SU-DHL-6 (cell line): ENCODE data around the gene GTPBP10.
A peak's percentile ranks its signal among the peaks of the same experiment; 100 is the strongest.

Experiments
- H2AFZ ChIP-seq: fragments of 200-600 bp; sonication (generic); 2 replicates; pipeline ENCODE4 v1.6.1; 2014; ENCODE audit warnings: low read depth, mild to moderate bottlenecking, moderate library complexity, mixed read lengths, antibody characterized with exemption, low read length; ENCODE audit not compliant: severe bottlenecking
- H3F3A ChIP-seq: fragments of 200-600 bp; shearing (Covaris generic); 2 replicates; pipeline ENCODE4 v1.6.0; 2016; ENCODE audit warnings: antibody characterized with exemption, mild to moderate bottlenecking; ENCODE audit not compliant: insufficient read depth
- H3K27ac ChIP-seq: fragments of 200-600 bp; sonication (generic); 2 replicates; pipeline ENCODE4 v1.5.1; 2016; ENCODE audit warnings: low read depth, mild to moderate bottlenecking, low read length, moderate library complexity, mixed read lengths
- H3K27me3 ChIP-seq: fragments of 200-600 bp; sonication (generic), shearing (Covaris generic); 2 replicates; pipeline ENCODE4 v1.6.0; 2014; ENCODE audit warnings: mild to moderate bottlenecking, low read length
- H3K36me3 ChIP-seq: fragments of 200-600 bp; sonication (generic); 2 replicates; pipeline ENCODE4 v1.6.1; 2014; ENCODE audit warnings: mild to moderate bottlenecking, low read length, mixed read lengths
- H3K4me2 ChIP-seq: fragments of 300-600, 200-600 bp; shearing (Covaris generic), sonication (generic); 2 replicates; pipeline ENCODE4 v1.6.0; 2014; ENCODE audit warnings: low read length, low read depth, mild to moderate bottlenecking; ENCODE audit not compliant: poor library complexity, severe bottlenecking
- H3K4me3 ChIP-seq: fragments of 200-600 bp; sonication (generic); 2 replicates; pipeline ENCODE4 v1.5.1; 2014; ENCODE audit warnings: antibody characterized with exemption, low read length, mild to moderate bottlenecking, mixed read lengths; ENCODE audit not compliant: insufficient read depth, poor library complexity, severe bottlenecking
- H3K79me2 ChIP-seq: fragments of 200-600 bp; sonication (generic); 2 replicates; pipeline ENCODE4 v1.6.1; 2014; ENCODE audit warnings: mild to moderate bottlenecking, low read length, moderate library complexity; ENCODE audit not compliant: insufficient read depth
- H3K9ac ChIP-seq: fragments of 200-600 bp; sonication (generic); 2 replicates; pipeline ENCODE4 v1.7.0; 2014; ENCODE audit warnings: mild to moderate bottlenecking, low read length
- H3K9me2 ChIP-seq: fragments of 200-600 bp; sonication (generic); replicated peaks from 2 replicates; pipeline ENCODE4 v1.6.1; 2014; ENCODE audit warnings: low read length; ENCODE audit not compliant: insufficient read depth
- H3K9me3 ChIP-seq: fragments of 200-600 bp; sonication (generic); 2 replicates; pipeline ENCODE4 v1.6.1; 2014; ENCODE audit warnings: low read length, mixed read lengths; ENCODE audit not compliant: insufficient read depth
- H4K20me1 ChIP-seq: fragments of 200-600 bp; sonication (generic); 2 replicates; pipeline ENCODE4 v1.6.1; 2014; ENCODE audit warnings: low read depth, mild to moderate bottlenecking, antibody characterized with exemption, low read length, moderate library complexity, mixed read lengths
- EZH2phosphoT487 ChIP-seq: fragments of 200-600 bp; sonication (generic), shearing (Covaris generic); conservative IDR thresholded peaks from 2 replicates; pipeline ENCODE4 v1.6.1; 2018; ENCODE audit warnings: mild to moderate bottlenecking, antibody characterized with exemption, low read length, moderate library complexity, mixed read lengths
- TF ChIP-seq, protein P1 (sequence below): fragments of 200-600 bp; sonication (generic); IDR thresholded peaks from one replicate; pipeline ENCODE4 v1.5.1; 2017; ENCODE audit warnings: antibody characterized with exemption, mild to moderate bottlenecking, low read length, moderate library complexity; ENCODE audit not compliant: insufficient read depth, poor library complexity, severe bottlenecking

Gene GTPBP10

DNA sequence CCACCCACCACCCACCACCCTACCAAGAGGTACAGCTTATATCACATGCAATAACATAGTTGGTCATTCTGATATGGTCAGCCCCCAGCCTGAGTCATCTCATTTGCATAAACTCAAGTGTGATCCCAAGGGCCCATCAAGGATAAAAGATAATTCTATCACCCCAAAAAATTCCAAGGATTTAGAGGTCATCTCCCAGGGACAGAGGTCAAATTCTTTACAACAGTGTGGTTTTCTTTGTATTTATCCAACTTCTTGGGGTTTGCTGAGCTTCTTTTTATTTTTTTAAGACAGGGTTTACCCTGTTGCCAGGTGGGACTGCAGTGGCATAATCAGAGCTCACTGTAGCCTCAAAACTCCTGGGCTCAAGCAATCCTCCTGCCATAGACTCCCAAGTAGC is 9.4 kb upstream of the GTPBP10 start:
- Histone ChIP-seq H4K20me1 (no peaks in the 10 kb centered on the region), H3K9me3 (no peaks in the 10 kb centered on the region), H3K27ac (no peak overlapping the region), H3K9ac (no peak overlapping the region), H2AFZ (no peak overlapping the region), H3K27me3 (no peaks in the 10 kb centered on the region), H3K4me3 (no peak overlapping the region), H3K4me2 (no peak overlapping the region), H3F3A (no peaks in the 10 kb centered on the region), H3K79me2 (no peaks in the 10 kb centered on the region), H3K36me3 (no peaks in the 10 kb centered on the region), H3K9me2 (no peaks in the 10 kb centered on the region)
- TF ChIP-seq, protein P1, sequence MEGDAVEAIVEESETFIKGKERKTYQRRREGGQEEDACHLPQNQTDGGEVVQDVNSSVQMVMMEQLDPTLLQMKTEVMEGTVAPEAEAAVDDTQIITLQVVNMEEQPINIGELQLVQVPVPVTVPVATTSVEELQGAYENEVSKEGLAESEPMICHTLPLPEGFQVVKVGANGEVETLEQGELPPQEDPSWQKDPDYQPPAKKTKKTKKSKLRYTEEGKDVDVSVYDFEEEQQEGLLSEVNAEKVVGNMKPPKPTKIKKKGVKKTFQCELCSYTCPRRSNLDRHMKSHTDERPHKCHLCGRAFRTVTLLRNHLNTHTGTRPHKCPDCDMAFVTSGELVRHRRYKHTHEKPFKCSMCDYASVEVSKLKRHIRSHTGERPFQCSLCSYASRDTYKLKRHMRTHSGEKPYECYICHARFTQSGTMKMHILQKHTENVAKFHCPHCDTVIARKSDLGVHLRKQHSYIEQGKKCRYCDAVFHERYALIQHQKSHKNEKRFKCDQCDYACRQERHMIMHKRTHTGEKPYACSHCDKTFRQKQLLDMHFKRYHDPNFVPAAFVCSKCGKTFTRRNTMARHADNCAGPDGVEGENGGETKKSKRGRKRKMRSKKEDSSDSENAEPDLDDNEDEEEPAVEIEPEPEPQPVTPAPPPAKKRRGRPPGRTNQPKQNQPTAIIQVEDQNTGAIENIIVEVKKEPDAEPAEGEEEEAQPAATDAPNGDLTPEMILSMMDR = no peak
- TF ChIP-seq EZH2phosphoT487 = no peak

DNA sequence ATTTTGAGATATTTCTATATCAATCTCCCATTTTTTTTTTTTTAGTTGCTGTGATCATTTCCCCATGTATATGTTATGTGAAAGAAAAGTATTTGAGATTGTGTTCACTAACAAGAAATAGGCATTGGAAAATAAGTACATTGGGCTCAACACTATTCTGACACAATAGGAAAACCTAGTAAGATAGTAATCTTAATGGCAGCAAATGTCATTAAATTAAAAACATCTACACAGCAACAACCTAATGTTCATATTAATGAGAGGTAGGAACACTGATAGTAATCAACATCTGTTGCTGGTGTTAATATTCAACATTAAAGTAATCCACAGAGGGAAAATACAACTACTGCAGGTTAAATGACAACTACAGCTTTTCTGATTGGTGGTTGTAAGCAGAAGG is 1.5 kb upstream of the GTPBP10 start:
- H3F3A ChIP-seq = peaks cover 4% of the 10 kb centered on the region; the same call in 1 of the 2 replicates
- H3K36me3 ChIP-seq = peaks cover 11% of the 10 kb centered on the region; the same call in 1 of the 2 replicates
- H3K27ac ChIP-seq = no peak overlapping the region
- peak overlapping the region; percentile 82 for H2AFZ ChIP-seq
- H3K9me2 ChIP-seq = no peaks in the 10 kb centered on the region
- H3K9me3 ChIP-seq = no peaks in the 10 kb centered on the region
- peak overlapping the region; percentile 73 for H3K4me2 ChIP-seq
- H3K27me3 ChIP-seq = no peaks in the 10 kb centered on the region
- H3K9ac ChIP-seq = no peak overlapping the region
- TF ChIP-seq, protein P1 = no peak
- TF ChIP-seq EZH2phosphoT487 = no peak
- no peak overlapping the region for H3K4me3 ChIP-seq
- H4K20me1 ChIP-seq = no peaks in the 10 kb centered on the region
- peaks cover 34% of the 10 kb centered on the region for H3K79me2 ChIP-seq

DNA sequence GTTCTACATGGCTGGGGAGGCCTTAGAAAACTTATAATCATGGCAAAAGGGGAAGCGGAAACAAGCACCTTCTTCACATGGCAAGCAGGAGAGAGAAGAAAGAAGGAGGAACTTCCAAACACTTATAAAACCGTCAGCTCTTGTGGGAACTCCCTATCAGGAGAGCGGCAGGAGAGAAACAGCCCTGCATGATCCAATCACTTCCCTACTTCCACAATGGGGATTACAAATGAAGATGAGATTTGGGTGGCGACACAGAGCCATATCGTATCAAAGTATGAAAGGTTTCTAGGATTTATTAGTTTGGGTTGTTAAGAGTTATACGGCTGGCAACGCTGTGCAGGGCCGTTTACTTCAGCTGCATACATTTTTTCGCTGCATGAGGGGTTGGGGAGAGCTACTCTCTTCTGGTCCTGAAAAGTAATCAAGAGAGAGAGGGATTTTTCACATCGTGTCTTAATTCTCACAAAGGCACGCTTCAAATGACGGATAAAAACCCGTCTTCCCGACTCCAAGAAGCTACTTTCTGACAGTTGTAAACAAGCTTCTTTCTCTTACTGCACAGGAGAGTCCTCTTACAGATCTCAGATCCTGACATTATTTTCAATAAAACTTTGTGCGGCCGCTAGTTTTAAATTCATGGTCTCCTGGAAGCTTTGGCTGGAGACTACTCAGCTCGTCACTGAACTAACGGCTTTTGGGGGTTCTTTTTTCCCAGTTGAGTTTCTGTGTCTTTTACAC is 751 bp upstream of the GTPBP10 start:
- Histone ChIP-seq H3K4me2 (peak overlapping the region; percentile 73), H3K27ac (peak overlapping the region; percentile 43), H3K9me2 (no peaks in the 10 kb centered on the region), H3K27me3 (no peaks in the 10 kb centered on the region), H3F3A (peaks cover 4% of the 10 kb centered on the region; the same call in 1 of the 2 replicates), H3K9me3 (no peaks in the 10 kb centered on the region), H3K9ac (peak overlapping the region; percentile 68), H3K4me3 (peak overlapping the region; percentile 81), H3K36me3 (peaks cover 11% of the 10 kb centered on the region; the same call in 1 of the 2 replicates), H4K20me1 (no peaks in the 10 kb centered on the region), H2AFZ (peak overlapping the region; percentile 82), H3K79me2 (peaks cover 41% of the 10 kb centered on the region)
- TF ChIP-seq, protein P1 = no peak
- no peak for TF ChIP-seq EZH2phosphoT487
